Stimulated activated CD4-positive, alpha-beta T cell treated with anti-CD3 and anti-CD28 coated beads, TNF-alpha, amount 100 ng/mL, for 48 hours (primary cell): ENCODE data around the gene SLC7A6.

ENCODE experiments used
- DNase-seq, 3 donors: peaks; one replicate each; pipeline ENCODE4 v3.0.0-alpha.2; 2020; ENCODE audit warnings: low read depth in 3 of 3

The SLC7A6 gene

DNA sequence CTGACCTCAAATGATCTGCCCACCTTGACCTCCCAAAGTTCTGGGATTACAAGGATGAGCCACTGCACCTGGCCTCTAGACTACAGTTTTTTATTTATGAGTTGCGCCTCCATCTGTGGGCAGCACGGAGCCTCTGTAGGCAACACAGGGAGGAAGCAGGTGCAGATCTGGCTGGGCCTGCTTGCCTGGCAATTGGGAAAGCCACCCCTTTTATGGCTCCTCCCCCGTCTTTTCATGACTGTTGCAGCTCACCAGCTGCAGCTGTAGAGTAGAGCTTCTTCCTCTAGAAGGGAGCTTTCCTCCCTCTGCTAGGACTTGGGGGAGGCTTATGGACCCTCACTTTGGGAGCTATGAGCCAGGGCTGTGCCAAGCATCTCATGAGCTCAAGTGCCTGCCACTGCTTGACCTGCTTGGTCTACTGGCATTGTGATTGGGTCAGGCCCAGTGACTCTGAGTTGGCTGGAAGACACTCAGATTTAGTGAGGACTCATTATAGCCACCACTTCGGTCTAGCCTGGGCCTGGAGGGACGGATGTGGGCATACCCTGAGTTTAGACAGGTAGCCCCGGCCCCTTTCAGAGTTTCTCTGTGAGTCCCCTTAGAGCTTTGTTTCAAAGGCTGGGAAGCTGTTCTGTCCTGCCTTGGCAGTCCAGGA lies 6.9 kb upstream of the SLC7A6 start:
- DNase-seq, result no peak

DNA sequence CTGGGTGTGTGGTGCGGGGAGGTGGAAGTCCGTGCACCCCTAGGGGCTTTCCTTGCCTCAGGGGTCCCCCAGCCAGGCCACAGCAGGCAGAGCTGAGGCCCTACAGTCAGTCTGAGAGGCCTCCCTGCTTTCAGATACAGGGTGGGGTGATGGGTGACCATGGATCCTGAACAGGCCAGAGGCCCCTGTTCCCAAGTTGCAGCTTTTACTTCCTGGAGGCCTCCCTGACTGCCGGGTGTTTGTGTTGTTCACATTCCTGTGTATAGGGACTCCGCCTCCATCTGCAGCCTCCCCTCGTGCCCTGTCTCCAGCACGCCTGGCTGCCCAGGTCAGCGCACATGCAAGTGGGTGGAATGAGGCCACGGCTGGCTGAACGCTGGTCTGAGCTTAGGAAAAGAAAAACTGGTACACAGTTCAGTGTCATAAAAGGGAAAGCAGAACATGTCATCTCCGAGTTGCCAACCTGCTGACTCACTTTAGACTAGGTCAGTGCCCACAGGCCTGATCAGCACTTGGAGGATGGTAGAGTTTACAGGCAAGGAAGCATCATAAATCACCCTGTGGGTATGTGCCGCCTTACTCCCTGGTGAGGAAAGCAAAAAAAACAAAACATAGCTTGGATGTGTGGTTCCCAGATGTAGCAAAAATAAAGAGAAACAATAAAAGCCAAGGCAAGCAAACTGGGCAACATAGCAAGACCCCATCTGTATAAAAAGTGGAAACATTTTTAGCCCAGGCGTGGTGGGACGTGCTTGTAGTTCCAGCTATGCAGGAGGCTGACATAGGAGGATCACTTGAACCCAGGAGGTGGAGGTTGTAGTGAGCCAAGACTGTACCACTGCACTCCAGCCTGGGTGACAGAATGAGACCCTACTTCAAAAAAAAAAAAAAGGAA lies 6.2 kb upstream of the SLC7A6 start:
- DNase-seq, result no peak

GRCh38 chr16:68259007-68259825 lies 5.1 kb upstream of the SLC7A6 start:
- no peak for DNase-seq

- DNase-seq, result no peak
These were observed 683 bp upstream of the SLC7A6 start for GRCh38 chr16:68263559-68264127.

GRCh38 chr16:68265078-68265920 lies 973 bp downstream of the SLC7A6 start:
- peak in 1 of 3 donors; percentile 35 for DNase-seq

- no peak for DNase-seq
These were observed 3.5 kb downstream of the SLC7A6 start for GRCh38 chr16:68267612-68268405.

DNA sequence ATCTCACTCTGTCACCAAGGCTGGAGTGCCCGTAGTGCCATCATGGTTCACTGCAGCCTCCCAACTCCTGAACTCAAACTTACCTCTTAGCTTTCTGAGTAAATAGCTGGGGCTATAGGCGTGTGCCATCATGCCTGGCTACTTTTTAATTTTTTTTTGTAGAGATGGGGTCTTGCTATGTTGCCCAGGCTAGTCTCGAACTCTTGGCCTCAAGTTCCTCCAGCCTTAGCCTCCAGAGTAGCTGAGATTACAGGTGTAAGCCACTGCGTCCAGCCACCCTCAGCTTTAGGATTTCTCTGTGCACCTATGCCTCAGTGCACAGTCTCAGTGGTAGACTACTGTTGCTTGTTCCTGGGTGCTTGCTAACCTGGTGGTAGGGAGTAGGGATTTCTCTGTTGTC lies 5.5 kb downstream of the SLC7A6 start:
- no peak for DNase-seq

DNA sequence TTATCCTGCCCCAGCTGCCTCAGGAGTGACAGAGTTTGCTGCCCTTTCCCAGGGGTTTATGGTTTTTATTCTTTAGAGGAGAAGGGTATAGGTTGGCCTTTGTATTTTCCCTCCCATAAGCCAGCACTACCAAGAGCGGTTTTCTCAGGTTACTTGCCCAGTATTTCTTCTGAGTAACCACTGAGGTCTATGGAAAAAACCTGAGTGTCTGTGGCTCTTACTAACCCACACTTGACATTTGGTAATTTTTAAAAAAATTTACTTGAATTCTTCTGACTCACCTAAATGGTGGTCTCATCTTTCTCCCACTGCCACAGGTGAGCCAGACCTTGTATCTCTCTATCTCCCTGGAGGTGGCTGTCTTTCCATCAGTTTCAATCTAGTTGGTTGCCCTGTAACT lies 6.0 kb downstream of the SLC7A6 start:
- no peak for DNase-seq

- no peak for DNase-seq
These were observed 8.3 kb downstream of the SLC7A6 start for GRCh38 chr16:68272507-68273209.

DNA sequence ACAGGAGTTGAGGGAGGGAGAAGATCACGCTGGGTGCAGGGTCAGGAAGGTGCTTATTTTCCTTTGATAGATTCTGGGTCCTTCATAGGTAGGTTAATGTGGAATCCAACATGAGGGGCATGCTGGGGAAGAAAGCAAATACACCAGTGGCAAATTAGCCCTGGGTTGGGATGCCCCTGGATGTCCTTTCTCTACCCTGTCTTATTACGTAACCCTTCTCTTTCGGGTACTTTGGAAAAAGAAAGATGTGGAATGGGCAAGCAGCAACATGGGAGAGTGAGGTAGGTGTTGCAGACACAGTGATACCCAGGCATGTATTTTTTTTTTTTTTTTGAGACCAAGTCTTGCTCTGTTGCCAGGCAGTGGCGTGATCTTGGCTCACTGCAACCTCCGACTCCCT lies 9.1 kb downstream of the SLC7A6 start:
- no peak for DNase-seq

GRCh38 chr16:68273896-68274295 lies 9.6 kb downstream of the SLC7A6 start:
- DNase-seq, result no peak

GRCh38 chr16:68274441-68274840 lies 10.1 kb downstream of the SLC7A6 start:
- DNase-seq, result no peak

DNA sequence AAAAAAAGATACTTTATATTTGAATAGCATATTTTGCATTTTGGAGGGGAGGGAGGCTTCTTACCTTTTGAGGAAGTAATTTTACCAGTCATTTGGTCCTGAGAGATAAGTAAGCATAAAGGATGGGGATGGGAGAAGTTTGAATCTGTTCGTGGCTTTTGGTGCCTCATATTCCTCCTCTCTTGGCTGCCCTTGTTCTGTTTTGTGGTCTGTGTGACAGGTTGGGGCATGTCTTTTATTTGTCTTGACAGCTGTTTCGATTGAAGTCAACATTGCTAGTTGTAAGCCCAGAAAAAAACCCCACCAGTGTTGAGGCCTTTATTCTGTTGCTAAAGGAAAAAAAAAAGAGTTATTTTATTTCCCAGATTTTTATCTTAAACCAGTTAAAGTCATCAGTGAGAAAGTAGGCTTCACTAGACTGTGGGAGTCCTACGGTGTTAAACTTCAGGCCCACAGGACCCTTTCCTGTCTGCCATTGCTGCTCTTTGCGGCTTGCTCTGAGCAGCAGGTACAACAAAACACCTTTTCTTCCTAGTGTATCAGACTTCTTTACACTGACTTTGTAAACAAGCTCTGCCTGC lies 11.4 kb downstream of the SLC7A6 start:
- no peak for DNase-seq

- DNase-seq, result no peak
These were observed 11.9 kb downstream of the SLC7A6 start for GRCh38 chr16:68276223-68276622.

- no peak for DNase-seq
These were observed 15.6 kb downstream of the SLC7A6 start for GRCh38 chr16:68279726-68280558.

- DNase-seq, result no peak
These were observed 17.2 kb downstream of the SLC7A6 start for GRCh38 chr16:68281368-68282063.

GRCh38 chr16:68282064-68282452 lies 17.7 kb downstream of the SLC7A6 start:
- DNase-seq, result no peak

GRCh38 chr16:68283346-68283745 lies 19.0 kb downstream of the SLC7A6 start:
- DNase-seq, result no peak
